GM12873 (cell line): ENCODE results near the gene RNF157.

Source experiments
- CTCF ChIP-seq: IDR thresholded peaks from 2 replicates; pipeline ENCODE4 v1.5.1; 2012; ENCODE audit warnings: low read depth, mild to moderate bottlenecking, moderate library complexity, low read length, control low read depth; ENCODE audit not compliant: insufficient read depth; ENCODE audit errors: missing control alignments

Gene RNF157

GRCh38 chr17:76237859-76238313 lies 2.4 kb downstream of the RNF157 start:
- no peak for TF ChIP-seq CTCF

- no peak for TF ChIP-seq CTCF
Observed at GRCh38 chr17:76236603-76237002, 3.7 kb downstream of the RNF157 start.

DNA sequence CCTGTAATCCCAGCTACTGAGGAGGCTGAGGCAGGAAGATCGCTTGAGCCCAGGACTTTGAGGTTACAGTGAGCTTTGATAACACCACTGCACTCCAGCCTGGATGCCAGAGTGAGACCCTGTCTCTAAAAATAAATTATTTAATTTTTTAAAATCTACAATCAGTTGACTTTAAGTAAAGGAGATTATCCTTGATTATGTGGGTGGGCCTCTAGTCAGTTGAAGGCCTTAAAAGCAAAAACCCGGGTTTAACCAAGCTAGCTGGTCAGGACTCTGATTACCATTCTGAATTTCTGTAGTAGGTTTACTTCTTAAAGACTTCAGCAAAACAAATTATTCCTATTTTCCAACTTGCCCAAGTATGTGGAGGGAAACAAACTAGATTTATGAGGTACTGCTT lies 4.4 kb downstream of the RNF157 start:
- TF ChIP-seq CTCF: no peak

DNA sequence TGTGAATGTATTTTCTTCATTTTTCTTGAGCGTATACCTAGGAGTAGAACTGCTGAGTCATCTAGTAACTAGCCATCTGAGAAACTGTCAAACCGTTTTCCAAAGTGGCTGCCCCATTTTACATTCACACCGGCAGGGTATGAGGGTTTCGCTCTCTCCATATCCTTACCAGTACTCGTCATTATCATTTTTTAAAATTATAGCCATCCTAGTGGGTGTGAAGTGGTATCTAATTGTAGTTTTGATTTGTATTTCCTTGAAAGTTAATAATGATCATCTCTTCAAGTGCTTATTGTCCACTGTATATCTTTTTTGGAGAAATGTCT lies 6.0 kb downstream of the RNF157 start:
- TF ChIP-seq CTCF: no peak

- no peak for TF ChIP-seq CTCF
Observed at GRCh38 chr17:76233588-76234353, 6.5 kb downstream of the RNF157 start.

DNA sequence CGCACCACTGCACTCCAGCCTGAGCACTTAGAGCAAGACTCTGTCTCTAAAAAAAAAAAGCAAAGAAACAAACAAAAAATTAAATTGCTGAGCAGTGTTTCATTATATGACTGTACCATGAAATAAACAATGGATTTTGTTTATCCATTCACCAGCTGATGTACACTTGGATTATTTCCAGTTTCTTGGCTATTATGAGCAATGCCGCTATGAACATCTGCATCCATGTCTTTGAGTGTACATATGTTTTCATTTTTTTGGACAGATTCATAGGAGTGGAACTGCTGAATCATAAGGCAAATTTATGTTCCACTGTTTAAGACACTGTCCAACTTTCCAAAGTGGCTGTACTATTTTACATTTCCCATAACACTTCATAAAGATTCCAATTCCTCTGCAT lies 8.0 kb downstream of the RNF157 start:
- TF ChIP-seq CTCF: no peak

DNA sequence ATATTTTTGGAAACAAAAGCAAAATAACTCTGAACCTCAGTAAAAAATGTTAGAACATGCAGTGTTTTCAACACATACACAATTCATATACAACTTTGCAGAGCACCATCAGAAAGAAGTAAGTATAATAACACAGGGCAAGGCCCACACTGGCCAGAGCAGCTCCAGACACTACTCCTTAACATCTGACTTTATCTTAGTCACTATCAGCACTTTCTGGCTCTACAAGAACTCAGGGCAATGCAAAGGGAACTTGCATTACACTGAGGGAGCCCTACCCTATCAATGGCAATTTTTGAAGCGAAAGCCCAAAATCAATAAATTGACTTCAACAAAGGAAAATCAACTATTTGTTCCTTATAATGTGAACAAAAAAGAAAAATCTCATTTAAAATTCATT lies 16.5 kb downstream of the RNF157 start:
- TF ChIP-seq CTCF: no peak
